Subcutaneous adipose tissue (tissue), 4 donors: Measurements from ENCODE around the gene PXYLP1. TPM values are rescaled to one million over a fixed set of nuclear protein-coding genes. Genes with fewer than 3 reads are reported as not detected.

Experiments
- CTCF ChIP-seq: fragments of 450-650 bp; IDR thresholded peaks from one replicate; pipeline ENCODE4 v1.5.1; 2016; ENCODE audit warnings: low read depth, mild to moderate bottlenecking, control low read depth, antibody characterized with exemption, moderate library complexity
- total RNA-seq, 4 donors: library from RNA; depleted of rRNA; stranded (reverse); fragments of >200 nt; gene quantifications; one replicate each; pipeline ENCODE4 v1.1.0, GENCODE V29; 2016

Gene PXYLP1
- total RNA-seq, 4 donors from 2014 or later: 5.4 to 12.8 (median 9.6) TPM

- no peak for TF ChIP-seq CTCF
These were observed 36.0 kb downstream of the PXYLP1 start for GRCh38 chr3:141267629-141268028.

- TF ChIP-seq CTCF: no peak
These were observed 36.7 kb downstream of the PXYLP1 start for GRCh38 chr3:141268306-141268705.

- TF ChIP-seq CTCF: no peak
These were observed 37.2 kb downstream of the PXYLP1 start for GRCh38 chr3:141268791-141269190.

- no peak for TF ChIP-seq CTCF
These were observed 38.3 kb downstream of the PXYLP1 start for GRCh38 chr3:141269961-141270360.

- TF ChIP-seq CTCF: no peak
These were observed 39.8 kb downstream of the PXYLP1 start for GRCh38 chr3:141271279-141272030.

GRCh38 chr3:141272906-141273662 lies 41.5 kb downstream of the PXYLP1 start:
- no peak for TF ChIP-seq CTCF

GRCh38 chr3:141273700-141274410 lies 42.2 kb downstream of the PXYLP1 start:
- no peak for TF ChIP-seq CTCF
